ENCODE results near the gene PDIA2.
A peak's percentile ranks its signal among the peaks of the same experiment; 100 is the strongest.
"Not testable (repeated sequence)": the region's sequence is repeated elsewhere in the genome, so short reads cannot be mapped to it uniquely, and the experiment has no call there.

Gene PDIA2

DNA sequence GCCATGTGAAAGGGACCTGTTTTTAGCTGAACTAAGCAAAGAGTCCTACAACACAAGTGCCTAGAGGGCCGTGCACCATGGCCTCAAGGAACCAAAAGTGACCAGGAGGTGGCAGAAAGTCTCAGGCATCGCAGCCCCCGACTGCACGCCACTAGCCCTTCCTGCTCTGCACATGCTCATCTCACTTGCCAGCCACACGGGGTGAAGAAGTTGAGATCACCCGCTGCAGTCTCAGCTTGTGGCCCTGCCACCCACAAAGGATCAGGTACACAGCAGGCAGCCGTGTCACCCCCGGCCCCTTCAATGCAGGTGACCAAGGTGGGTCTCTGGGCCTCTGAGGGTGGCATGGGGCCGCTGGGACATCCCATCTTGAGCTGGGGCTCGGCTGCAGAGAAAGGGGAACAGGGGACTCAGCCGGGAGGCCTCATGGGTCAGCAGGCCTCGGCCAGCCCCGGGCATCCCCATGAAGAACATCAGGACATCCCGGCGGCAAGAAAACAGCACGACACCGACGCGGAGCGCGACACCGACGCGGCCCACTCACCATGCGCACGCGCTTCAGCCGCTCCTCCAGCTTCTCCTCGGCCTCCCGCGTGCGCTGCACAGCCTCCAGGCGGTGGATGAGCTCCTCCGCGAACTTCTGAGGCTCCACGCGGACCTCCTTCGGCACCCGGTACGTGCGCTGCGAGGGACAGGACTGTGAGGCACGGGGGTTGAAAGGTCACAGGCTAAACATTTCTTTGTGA, 21.0 kb downstream of the PDIA2 start:
- DNase-seq = no peak

- no peak for DNase-seq
Observed at GRCh38 chr16:305916-306626, 23.1 kb downstream of the PDIA2 start.

DNA sequence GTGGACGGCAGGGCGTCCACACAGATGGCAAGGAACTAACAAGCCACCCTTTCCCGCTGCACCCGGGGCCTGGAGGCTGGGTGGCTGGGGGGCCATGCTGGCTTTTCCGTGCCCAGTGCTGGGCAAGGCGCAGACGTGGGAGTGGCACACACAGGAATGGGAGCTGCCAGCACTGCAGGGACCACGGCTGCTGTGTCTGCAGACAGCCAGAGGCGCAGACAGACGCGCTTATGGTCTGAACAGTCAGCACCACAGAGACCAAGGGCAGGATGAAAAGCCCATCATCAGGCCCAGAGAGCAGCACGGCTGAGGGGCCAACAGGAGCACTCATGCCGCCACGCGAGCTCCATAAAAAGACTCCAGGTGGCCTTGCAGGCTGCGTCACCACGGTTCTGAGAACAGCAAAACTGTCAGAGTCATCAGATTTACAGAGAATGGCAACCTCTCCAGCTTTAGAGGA, 24.0 kb downstream of the PDIA2 start:
- no peak for DNase-seq

GRCh38 chr16:307691-308312, 24.8 kb downstream of the PDIA2 start:
- DNase-seq = no peak

DNA sequence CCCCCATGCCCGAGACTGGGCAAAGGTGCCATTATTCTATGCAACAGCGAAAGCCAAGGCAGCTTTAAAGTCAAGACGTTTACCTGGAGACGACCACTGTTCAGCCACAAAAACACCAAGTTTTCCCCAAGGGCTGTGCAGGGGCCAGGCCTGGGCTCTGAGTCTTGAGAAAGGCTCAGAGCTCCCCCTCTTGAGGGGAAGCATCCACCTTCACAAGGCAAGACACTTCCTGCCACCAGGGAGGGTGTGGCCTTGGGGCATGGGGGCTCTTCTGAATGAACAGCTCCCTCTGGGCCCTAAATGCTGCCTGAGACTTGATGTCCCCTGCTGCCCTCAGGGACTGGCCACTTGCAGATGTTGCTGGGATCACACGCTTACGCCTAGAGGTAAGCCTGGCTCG, 26.5 kb downstream of the PDIA2 start:
- no peak for DNase-seq

DNA sequence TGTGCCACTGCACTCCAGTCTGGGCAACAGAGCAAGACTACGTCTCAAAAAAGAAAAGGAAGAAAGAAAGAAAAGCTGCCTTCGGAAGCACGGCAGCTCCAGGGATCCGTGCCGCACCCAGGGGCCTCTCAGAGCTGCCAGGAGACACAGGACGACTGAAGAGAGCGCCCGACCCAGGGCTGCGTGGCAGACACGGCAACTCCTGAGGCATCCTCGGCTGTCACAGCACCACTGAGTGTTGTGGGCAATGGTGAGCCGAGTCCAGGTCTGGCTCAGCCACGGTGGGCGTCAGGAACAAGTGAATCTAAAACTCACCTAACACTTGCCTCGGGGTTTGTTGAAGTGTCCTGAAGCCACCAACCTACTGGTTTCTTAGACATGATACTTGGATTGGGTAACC, 28.8 kb downstream of the PDIA2 start:
- DNase-seq = no peak

- no peak for DNase-seq
Observed at GRCh38 chr16:314351-314750, 31.4 kb downstream of the PDIA2 start.

- peak; percentile 79 for DNase-seq
Observed at GRCh38 chr16:314795-315299, 31.9 kb downstream of the PDIA2 start.

GRCh38 chr16:316741-317464, 33.9 kb downstream of the PDIA2 start:
- DNase-seq = no peak

GRCh38 chr16:317583-317982, 34.6 kb downstream of the PDIA2 start:
- no peak for DNase-seq

DNA sequence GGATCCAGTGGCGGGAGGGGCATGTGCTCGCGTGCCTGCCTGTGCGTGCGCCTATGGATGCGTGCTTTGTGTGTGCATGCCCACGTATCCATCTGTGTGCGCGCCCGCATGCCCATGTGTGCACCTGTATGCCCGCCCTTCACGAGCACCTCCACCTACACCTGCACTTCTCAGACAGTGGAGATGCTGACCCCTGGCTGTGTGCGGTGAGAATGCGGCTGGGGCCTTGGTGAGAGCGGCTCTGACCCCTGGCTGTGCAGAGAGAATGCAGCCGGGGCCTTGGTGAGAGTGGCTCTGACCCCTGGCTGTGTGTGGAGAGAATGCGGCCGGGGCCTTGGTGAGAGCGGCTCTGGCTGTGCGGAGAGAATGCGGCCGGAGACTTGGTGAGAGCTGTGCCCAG, 35.7 kb downstream of the PDIA2 start:
- no peak for DNase-seq

DNA sequence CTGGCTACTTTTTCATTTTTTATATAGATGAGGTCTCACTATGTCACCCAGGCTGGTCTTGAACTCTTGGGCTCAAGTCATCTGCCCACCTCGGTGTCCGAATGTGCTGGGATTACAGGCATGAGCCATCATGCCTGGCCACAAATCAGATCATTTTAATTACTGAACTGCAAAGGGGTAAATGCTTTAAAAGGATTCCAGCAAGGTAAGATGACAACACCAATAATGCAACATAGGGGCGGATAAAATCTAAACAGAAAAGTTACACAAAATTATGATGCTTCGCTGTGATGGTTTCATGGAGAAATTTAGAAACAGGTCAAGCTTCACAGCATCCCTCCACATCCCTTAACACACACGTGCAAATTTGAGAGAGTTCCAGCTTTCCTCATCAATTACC, 37.2 kb downstream of the PDIA2 start:
- no peak for DNase-seq

DNA sequence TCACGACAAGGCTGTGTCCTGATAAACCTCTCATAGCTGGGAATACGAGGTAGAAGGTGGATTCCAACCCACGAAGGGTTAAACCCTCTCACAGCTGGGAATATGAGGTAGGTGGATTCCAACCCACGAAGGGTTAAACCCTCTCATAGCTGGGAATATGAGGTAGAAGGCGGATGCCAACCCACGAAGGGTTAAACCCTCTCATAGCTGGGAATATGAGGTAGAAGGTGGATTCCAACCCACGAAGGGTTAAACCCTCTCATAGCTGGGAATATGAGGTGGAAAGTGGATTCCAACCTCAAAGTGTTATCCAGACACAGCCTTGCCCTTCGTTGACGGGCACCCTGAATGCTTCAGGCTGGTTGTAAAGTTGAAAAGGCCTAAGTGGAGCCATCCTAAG, 38.6 kb downstream of the PDIA2 start:
- no peak for DNase-seq

DNA sequence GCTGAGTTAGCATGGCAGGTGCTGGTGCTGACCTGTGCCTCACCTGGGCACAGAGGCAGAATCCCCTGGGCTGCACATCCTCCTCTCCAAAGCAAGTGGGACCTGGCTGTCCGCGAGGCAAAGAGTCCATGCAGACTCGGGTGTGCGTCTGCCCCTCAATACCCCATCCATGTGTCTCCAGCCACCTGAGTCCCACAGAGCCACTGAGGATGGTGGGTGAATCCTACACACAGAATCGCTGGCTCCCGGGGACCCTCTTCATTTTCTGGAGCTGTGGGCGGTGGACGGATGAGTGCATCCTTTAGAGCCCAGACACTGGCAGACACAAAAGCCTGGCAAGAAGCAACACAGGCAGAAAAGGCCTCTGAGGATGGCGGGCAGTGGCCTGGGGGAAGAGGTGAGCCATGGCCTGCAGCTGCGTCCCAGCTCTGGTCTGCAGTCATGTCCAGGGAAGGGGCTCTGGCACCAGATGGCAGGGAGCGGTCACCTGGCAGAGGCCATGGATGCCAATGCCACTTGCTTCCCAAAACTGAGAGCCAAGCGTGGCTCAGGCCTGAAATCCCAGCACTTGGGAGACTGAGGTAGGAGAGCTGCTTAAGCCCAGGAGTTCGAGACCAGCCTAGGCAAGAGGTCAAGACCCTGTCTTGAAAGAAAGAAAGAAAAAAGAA, 39.6 kb downstream of the PDIA2 start:
- no peak for DNase-seq

- DNase-seq = no peak
Observed at GRCh38 chr16:324201-324450, 41.2 kb downstream of the PDIA2 start.

DNA sequence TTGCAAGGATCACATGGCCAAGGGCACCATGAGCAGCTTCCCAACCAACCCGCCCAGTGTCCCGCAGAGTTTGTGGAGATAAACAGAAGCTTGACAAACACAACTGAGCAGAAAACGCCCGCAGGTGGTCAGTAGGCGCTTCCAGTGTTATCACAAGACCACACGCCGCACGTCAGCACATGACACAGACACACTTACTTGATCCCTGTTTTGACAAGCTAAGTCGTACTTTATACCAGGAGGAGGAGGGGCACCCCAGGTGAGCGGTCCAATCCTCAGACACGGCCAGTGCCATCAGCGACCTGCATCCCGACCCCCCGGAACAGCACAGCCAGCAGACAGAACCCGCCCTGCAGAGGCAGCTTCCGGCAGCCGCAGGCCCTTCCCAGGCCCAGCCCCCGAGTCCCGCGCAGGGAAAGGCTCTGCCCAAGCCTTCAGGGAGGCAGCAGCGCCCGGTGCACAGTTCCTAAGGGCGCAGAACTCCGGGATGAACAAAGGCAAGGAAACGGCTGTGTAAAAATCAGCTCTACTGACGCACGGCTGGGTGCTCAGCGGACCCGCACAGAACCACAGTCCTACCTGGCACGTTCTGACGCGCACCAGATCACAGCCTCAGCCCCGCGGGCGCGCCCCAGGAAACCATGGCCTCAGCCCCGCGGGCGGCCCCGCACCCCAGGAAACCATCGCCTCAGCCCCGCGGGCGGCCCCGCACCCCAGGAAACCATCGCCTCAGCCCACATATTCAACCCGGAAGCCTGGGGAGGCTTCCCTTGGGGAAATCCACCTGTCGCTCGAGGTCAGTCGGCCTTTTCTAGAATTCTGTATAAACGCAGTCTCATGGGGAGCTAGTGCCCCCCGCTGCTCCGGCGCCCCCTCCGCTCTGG, 41.7 kb downstream of the PDIA2 start:
- no peak for DNase-seq

GRCh38 chr16:325375-326145, 42.6 kb downstream of the PDIA2 start:
- no peak for DNase-seq

DNA sequence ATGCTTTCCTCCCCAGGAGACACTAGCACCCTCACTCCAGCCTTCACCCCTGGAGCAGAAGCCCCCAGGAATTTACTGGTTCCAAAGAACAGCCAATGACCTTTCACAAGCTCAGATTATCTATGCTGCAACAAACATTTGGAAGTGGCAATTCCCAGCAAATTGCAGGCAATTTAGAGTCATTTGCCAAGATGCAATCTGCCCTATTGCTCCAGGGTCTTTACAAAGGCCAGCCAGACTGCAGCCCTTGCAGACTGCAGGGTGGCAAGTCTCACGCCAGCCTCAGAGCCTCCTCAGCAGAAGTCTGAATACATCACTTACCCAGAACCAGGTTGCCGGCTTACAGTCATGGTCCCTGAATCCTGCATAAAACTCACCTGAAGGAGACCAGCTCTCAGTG, 47.8 kb downstream of the PDIA2 start:
- no peak for DNase-seq

DNA sequence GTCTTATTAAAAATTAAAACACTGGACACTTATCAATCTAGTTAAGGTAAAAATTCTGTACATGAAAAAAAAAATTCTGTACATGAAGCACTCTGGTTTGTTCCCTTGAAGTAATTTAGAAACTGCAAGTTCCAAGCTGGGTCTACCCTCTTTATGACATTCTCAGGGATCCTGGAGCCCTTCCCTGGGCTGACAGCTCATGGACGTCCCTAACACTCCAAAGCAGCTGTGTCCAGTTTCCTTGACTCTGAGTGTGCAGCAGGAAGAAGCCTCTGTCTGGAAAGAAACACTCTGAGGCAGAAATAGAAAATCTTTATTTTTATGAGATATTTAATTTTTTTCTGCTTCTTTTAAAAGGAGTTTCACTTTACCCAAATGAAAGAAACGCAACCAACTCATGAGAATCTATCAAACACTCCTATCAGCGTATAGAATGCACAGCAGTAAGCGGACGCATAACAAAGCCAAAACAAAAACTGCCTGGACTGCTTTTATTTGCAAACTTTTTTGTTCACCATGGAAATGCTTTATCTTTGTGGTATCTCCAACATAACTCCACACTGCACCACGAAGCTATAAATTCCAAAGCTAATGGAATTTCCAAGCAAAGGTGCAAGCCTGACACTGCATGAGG, 48.3 kb downstream of the PDIA2 start:
- DNase-seq = not testable (repeated sequence)

DNA sequence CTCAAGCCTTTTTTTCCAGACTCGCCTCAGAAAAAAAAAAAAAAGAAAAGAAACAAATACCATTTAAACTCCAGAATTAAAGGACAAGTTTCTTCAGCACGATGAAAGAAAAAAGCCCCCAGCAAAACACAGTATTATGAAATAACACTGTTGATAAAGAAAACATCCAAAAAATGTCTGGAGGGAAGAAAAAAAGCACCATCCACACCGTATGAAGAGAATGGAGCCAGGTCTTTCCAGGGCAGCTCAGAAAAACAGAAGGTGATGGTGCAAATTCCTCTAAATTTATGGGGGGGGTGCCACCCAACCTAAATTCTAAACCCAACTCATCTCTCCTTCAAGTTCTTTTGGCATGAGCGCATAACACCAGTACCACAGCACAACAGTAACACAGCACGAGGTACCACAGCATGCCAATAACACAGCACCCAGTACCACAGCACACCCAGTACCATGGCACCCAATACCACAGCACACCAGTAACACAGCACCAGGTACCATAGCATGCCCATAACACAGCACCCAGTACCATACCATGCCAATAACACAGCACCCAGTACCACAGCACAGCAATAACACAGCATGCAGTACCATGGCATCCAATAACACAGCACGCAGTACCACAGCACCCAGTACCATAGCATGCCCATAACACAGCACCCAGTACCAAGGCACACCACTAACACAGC, 50.6 kb downstream of the PDIA2 start:
- no peak for DNase-seq

All from NCI-H1105 treated with DMSO at 0.1 percent for 48 hours (cell line).